GM21825 (cell line): Measurements from ENCODE around the gene MLST8.
"Not testable (repeated sequence)": the region's sequence is repeated elsewhere in the genome, so short reads cannot be mapped to it uniquely, and the experiment has no call there.

Experiments used
- ATAC-seq: cut with Tn5 transposase; IDR thresholded peaks from one replicate; pipeline ENCODE4 v1.9.1; 2021; ENCODE audit warnings: mild to moderate bottlenecking, moderate library complexity; ENCODE audit not compliant: unreplicated experiment

Gene MLST8

DNA sequence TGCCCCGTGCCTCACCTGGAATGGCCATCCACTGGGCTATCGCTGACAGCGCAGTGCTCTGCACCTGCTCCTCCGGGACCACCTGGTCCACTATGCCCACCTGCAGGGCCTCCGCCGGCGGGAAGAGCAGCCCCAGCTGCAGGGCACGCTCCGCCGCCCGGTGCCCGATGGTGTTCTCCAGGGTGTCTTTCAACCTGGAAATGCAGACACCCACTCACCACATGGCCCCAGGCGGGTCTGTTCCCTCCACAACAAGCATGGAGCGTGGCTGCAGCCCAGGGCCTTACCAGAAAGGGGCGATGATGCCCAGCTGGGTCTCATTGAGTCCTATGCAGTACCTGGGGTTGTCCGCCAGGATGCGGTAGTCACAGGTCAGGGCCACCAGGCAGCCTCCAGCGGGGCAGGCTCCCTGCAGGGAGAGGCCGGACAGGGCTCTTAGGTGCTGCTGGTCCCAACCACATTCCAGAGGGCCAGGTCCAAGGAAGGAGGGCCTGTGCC is 37.8 kb downstream of the MLST8 start:
- ATAC-seq = no peak

DNA sequence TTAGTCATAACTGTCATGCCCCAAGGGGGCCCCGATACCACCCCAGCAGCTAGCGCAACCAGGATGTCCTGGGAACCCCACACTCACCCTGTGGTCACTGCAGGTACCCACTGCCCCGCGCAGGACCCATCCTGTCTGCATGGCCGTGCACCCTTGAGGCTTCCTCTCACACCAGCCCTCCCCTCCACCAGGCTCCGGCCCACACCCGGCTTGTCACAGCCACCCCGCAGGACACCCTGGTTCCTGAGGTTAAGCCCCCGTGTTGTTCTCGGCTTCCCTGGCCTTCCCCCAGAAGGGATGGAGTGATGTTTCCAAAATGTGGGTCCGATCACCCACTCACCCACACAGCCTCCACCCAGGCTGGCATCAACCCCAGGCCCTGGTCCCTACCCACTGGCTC is 38.5 kb downstream of the MLST8 start:
- ATAC-seq = no peak

DNA sequence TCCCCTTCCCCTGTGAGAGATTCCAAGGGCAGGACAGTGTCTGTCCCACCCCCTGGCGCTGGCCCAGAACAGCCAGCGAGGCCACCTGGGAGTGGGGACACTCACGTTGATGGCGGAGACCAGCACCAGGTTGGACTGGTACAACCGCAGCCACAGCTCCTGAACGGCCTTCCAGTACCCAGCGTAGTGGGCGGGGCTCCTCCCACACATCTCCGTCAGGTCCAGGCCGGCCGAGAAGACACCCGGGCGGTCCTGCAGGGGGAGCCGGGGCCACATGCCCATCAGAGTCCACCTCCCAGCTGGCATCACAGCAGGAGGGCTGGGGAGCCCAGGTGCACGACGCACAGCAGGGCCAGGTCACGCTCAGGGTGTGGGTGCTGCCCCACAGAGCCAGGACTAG is 39.0 kb downstream of the MLST8 start:
- ATAC-seq = no peak

- no peak for ATAC-seq
These were observed 39.9 kb downstream of the MLST8 start for GRCh38 chr16:2244926-2245795.

GRCh38 chr16:2246301-2246885 is 41.1 kb downstream of the MLST8 start:
- ATAC-seq = no peak

DNA sequence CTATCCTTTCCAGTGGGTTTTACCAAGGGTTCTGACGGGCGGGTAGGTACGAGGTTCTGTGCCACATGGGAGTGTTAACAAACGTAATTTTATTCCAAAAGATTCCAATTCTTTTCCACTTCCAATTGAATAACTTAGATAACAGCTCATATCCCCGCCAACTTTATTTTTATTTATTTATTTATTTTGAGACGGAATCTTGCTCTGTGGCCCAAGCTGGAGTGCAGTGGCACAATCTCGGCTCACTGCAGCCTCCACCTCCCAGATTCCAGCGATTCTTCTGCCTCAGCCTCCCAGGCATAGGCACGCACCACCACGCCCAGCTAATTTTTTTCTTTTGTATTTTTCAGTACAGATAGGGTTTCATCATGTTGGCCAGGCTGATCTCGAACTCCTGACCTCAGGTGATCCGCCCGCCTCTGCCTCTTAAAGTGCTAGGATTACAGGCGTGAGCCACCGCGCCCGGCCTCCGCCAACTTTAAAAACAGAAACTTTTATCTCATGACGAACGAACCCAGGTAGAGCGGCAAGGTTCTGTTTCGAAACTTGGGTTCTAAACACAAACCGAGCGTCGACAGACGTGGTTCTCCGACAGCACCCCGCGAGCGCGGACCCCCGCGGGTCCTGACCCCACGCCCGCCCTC is 45.5 kb downstream of the MLST8 start:
- no peak for ATAC-seq

- ATAC-seq = peak; percentile 88
These were observed 46.2 kb downstream of the MLST8 start, which contains the start of gene ECI1 for GRCh38 chr16:2251296-2252111. ECI1 (minus strand) TSS chr16:2251587; CDS start chr16:2251566, 21 bp downstream.

DNA sequence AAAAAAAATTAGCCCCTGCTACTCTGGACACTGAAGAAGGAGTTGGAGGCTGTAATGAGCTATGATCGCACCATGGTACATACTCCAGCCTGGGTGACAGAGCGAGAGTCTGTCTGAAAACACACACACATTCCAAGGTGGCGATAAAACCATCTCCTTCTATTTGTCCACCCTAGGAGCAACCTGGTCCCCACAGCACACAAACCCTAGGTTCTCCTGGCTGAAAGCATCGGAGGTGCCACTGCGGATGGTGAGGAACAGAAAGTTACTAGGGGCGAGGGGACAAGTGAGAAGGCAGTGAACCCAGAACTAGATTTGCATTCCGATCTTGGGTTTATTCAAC is 47.5 kb downstream of the MLST8 start:
- ATAC-seq = no peak

- ATAC-seq = no peak
These were observed 48.0 kb downstream of the MLST8 start for GRCh38 chr16:2253293-2253692.

- ATAC-seq = no peak
These were observed 51.4 kb downstream of the MLST8 start for GRCh38 chr16:2256531-2257140.

DNA sequence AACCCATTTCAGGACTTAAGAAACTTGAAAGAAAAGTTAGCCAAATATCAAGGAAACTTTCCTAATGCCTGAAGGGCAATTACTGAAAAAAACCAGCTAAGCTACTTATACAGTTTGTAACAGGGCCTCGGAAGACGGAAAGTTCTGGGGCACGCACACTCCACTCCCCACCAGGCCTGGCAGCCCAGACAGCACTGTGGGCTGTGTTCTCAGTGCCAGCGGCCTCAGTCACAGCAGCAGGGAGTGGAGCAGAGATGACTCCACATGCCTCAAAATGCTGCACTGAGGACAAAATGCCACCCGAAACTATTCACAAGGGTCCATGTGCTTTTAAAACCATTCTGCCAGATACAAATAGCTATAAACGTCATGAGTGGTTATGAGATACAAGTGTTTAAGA is 52.5 kb downstream of the MLST8 start:
- ATAC-seq = no peak

DNA sequence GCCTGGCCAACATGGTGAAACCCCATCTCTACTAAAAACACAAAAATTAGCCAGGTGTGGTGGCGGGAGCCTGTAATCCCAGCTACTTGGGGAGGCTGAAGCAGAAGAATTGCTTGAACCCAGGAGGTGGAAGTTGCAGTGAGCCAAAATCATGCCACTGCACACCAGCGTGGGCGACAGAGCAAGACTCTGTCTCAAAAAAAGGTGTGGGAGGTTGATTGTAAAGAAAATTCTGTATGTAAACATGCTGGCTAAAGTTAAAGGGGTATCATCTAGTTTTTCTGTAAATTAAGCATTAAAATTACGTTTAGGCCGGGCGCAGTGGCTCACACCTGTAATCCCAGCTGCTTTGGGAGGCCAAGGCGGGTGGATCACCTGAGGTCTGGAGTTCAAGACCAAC is 53.3 kb downstream of the MLST8 start:
- ATAC-seq = not testable (repeated sequence)
